Skeletal muscle tissue (tissue), 4 donors: ENCODE results near the gene WBP1L. TPM values are rescaled to one million over a fixed set of nuclear protein-coding genes. Genes with fewer than 3 reads are reported as not detected.

Experiments
- H3K27ac ChIP-seq: one replicate; pipeline ENCODE4 v1.7.0; 2013; ENCODE audit warnings: mild to moderate bottlenecking, low read depth, low read length, inconsistent platforms
- H3K27me3 ChIP-seq, 3 donors: one replicate each; pipeline ENCODE4 v1.7.0; 2013; ENCODE audit warnings: low read length in 3 of 3; ENCODE audit not compliant: control insufficient read depth in 3 of 3, insufficient read depth in 3 of 3
- H3K36me3 ChIP-seq, 3 donors: one replicate each; pipeline ENCODE4 v1.7.0; 2013; ENCODE audit warnings: low read length in 3 of 3; ENCODE audit not compliant: control insufficient read depth in 3 of 3, insufficient read depth in 3 of 3
- H3K4me1 ChIP-seq, 3 donors: one replicate each; pipeline ENCODE4 v1.7.0; 2013; ENCODE audit warnings: low read length in 3 of 3, mild to moderate bottlenecking in 3 of 3; ENCODE audit not compliant: control insufficient read depth in 3 of 3, insufficient read depth in 3 of 3
- H3K4me3 ChIP-seq, 3 donors: one replicate each; pipeline ENCODE4 v1.7.0; 2013; ENCODE audit warnings: low read length in 3 of 3
- H3K9ac ChIP-seq, 3 donors: one replicate each; pipeline ENCODE4 v1.7.0; 2013; ENCODE audit warnings: low read length in 3 of 3, mild to moderate bottlenecking in 3 of 3, moderate library complexity in 2 of 3, low read depth in 1 of 3
- H3K9me3 ChIP-seq, 3 donors: one replicate each; pipeline ENCODE4 v1.7.0; 2013; ENCODE audit warnings: low read length in 3 of 3; ENCODE audit not compliant: control insufficient read depth in 3 of 3
- total RNA-seq: library from RNA; depleted of rRNA; stranded (reverse); fragments of >200 nt; gene quantifications from one replicate; pipeline ENCODE4 v1.2.3, GENCODE V29; 2014
- donor health status: Osteomylitis.

WBP1L gene
- total RNA-seq, 1 donor from 2014 or later, result 24.0 TPM

- Histone ChIP-seq H3K9me3 (no peaks in the 10 kb centered on the region), H3K27ac (peak overlapping the region; percentile 81), H3K27me3 (no peaks in the 10 kb centered on the region), H3K36me3 (peaks cover 17 to 21% (median 21%) of the 10 kb centered on the region in 3 donors), H3K9ac (peak overlapping the region in 1 of 3 donors; percentile 46), H3K4me1 (peaks cover 49 to 63% (median 56%) of the 10 kb centered on the region in 3 donors), H3K4me3 (no peak overlapping the region)
Observed at GRCh38 chr10:102801978-102802377, 58.2 kb downstream of the WBP1L start.

GRCh38 chr10:102802920-102803534 is 59.3 kb downstream of the WBP1L start:
- H3K9ac ChIP-seq, result no peak overlapping the region
- H3K4me1 ChIP-seq, result peaks cover 45 to 53% (median 47%) of the 10 kb centered on the region in 3 donors

GRCh38 chr10:102804382-102805055 is 60.8 kb downstream of the WBP1L start:
- H3K36me3 ChIP-seq, result peaks cover 5 to 11% (median 7%) of the 10 kb centered on the region in 3 donors
- no peak overlapping the region for H3K9ac ChIP-seq
- no peaks in the 10 kb centered on the region for H3K9me3 ChIP-seq
- H3K4me3 ChIP-seq, result no peak overlapping the region
- no peaks in the 10 kb centered on the region for H3K27me3 ChIP-seq
- peaks cover 35 to 39% (median 38%) of the 10 kb centered on the region in 3 donors for H3K4me1 ChIP-seq
- H3K27ac ChIP-seq, result peak overlapping the region; percentile 15

More at GRCh38 chr10:102802920-102803534, 59.3 kb downstream of the WBP1L start:
- Histone ChIP-seq H3K27me3 (no peaks in the 10 kb centered on the region), H3K9me3 (no peaks in the 10 kb centered on the region), H3K27ac (peak overlapping the region; percentile 81), H3K36me3 (peaks cover 15 to 19% (median 19%) of the 10 kb centered on the region in 3 donors), H3K4me3 (peak overlapping the region in 1 of 3 donors; percentile 4)

- Histone ChIP-seq H3K36me3 (peaks cover 33 to 39% (median 39%) of the 10 kb centered on the region in 3 donors), H3K4me3 (no peak overlapping the region), H3K27me3 (no peaks in the 10 kb centered on the region), H3K4me1 (peaks cover 15 to 21% (median 18%) of the 10 kb centered on the region in 3 donors), H3K9ac (no peak overlapping the region), H3K27ac (no peak overlapping the region), H3K9me3 (no peaks in the 10 kb centered on the region)
Observed at GRCh38 chr10:102808380-102808779, 64.6 kb downstream of the WBP1L start.

GRCh38 chr10:102811346-102811745 is 67.6 kb downstream of the WBP1L start:
- Histone ChIP-seq H3K36me3 (peaks cover 44 to 49% (median 45%) of the 10 kb centered on the region in 3 donors), H3K4me1 (peaks cover 40 to 44% (median 43%) of the 10 kb centered on the region in 3 donors)

GRCh38 chr10:102812231-102812876 is 68.6 kb downstream of the WBP1L start:
- Histone ChIP-seq H3K9ac (no peak overlapping the region), H3K4me1 (peaks cover 40 to 50% (median 47%) of the 10 kb centered on the region in 3 donors), H3K36me3 (peaks cover 44 to 49% (median 45%) of the 10 kb centered on the region in 3 donors), H3K27me3 (no peaks in the 10 kb centered on the region), H3K9me3 (no peaks in the 10 kb centered on the region), H3K27ac (peak overlapping the region; percentile 38), H3K4me3 (no peak overlapping the region)

More at GRCh38 chr10:102811346-102811745, 67.6 kb downstream of the WBP1L start:
- H3K9me3 ChIP-seq, result no peaks in the 10 kb centered on the region
- H3K9ac ChIP-seq, result no peak overlapping the region
- H3K27me3 ChIP-seq, result no peaks in the 10 kb centered on the region
- H3K4me3 ChIP-seq, result no peak overlapping the region
- H3K27ac ChIP-seq, result no peak overlapping the region

- H3K36me3 ChIP-seq, result peaks cover 44 to 49% (median 45%) of the 10 kb centered on the region in 3 donors
- peak overlapping the region; percentile 90 for H3K27ac ChIP-seq
- peaks cover 40 to 50% (median 47%) of the 10 kb centered on the region in 3 donors for H3K4me1 ChIP-seq
- H3K9ac ChIP-seq, result no peak overlapping the region
- H3K4me3 ChIP-seq, result no peak overlapping the region
- H3K9me3 ChIP-seq, result no peaks in the 10 kb centered on the region
- no peaks in the 10 kb centered on the region for H3K27me3 ChIP-seq
Observed at GRCh38 chr10:102813017-102813541, 69.3 kb downstream of the WBP1L start.

GRCh38 chr10:102813734-102814452 is 70.1 kb downstream of the WBP1L start:
- Histone ChIP-seq H3K9me3 (no peaks in the 10 kb centered on the region), H3K27ac (peak overlapping the region; percentile 90), H3K4me1 (peaks cover 42 to 50% (median 47%) of the 10 kb centered on the region in 3 donors), H3K27me3 (no peaks in the 10 kb centered on the region), H3K36me3 (peaks cover 44 to 49% (median 45%) of the 10 kb centered on the region in 3 donors), H3K4me3 (no peak overlapping the region), H3K9ac (peak overlapping the region; percentile 12 to 28 (median 23))

GRCh38 chr10:102814453-102814871 is 70.7 kb downstream of the WBP1L start:
- Histone ChIP-seq H3K9ac (no peak overlapping the region), H3K27ac (peak overlapping the region; percentile 90), H3K4me1 (peaks cover 42 to 50% (median 47%) of the 10 kb centered on the region in 3 donors), H3K36me3 (peaks cover 44 to 48% (median 45%) of the 10 kb centered on the region in 3 donors), H3K27me3 (no peaks in the 10 kb centered on the region), H3K4me3 (no peak overlapping the region), H3K9me3 (no peaks in the 10 kb centered on the region)
